Measurements from ENCODE around the gene LRMDA.

Gene LRMDA

GRCh38 chr10:75508814-75509306 is 77.4 kb downstream of the LRMDA start:
- no peaks in the 10 kb centered on the region for H3K9me3 ChIP-seq (ENCODE audit: control insufficient read depth, insufficient read depth, low read depth, low read length)
- no peaks in the 10 kb centered on the region for H3K36me3 ChIP-seq (ENCODE audit: control insufficient read depth in 2 of 2, insufficient read depth in 1 of 2, low read length in 2 of 2)
- no peak overlapping the region for H3K4me3 ChIP-seq (ENCODE audit: low read depth, low read length)
- ChIA-PET POLR2A (interaction anchor here (1.8 kb wide), 1 partner anchor 107 kb away, joined by 11 read pairs; the partner anchor contains the start of gene ZNF503), CTCF (no interaction called here)
- H3K27ac ChIP-seq (ENCODE audit: extremely low read depth, low read depth, low read length) = peak overlapping the region; percentile 90
- H3K4me1 ChIP-seq (ENCODE audit: control insufficient read depth, insufficient read depth, low read length) = peaks cover 31% of the 10 kb centered on the region
- TF ChIP-seq GLIS1 (tag by site-specific recombination; IDR thresholded peaks at IDR 0.05) (peak; percentile 60), KLF7 (tag by site-specific recombination; IDR thresholded peaks at IDR 0.05; ENCODE audit: borderline replicate concordance) (peak; percentile 59; the same call in 1 of the 2 replicates), FEZF1 (tag by site-specific recombination; IDR thresholded peaks at IDR 0.05) (peak; percentile 92), AEBP2 (tag by site-specific recombination; IDR thresholded peaks at IDR 0.05; ENCODE audit: borderline replicate concordance) (no peak), ZNF404 (tag by site-specific recombination; IDR thresholded peaks at IDR 0.05) (0 out of 2 replicates have a peak, but pooled peaks have one; percentile 5), ZNF670 (tag by site-specific recombination; IDR thresholded peaks at IDR 0.05; ENCODE audit: low read depth) (no peak), OSR2 (tag by site-specific recombination; IDR thresholded peaks at IDR 0.05) (peak; percentile 84), KLF1 (tag by site-specific recombination; IDR thresholded peaks at IDR 0.05) (peak; percentile 60), ZNF24 (tag by site-specific recombination; IDR thresholded peaks at IDR 0.05) (no peak), ZBTB1 (tag by site-specific recombination; IDR thresholded peaks at IDR 0.05) (no peak), ZNF391 (tag by site-specific recombination; IDR thresholded peaks at IDR 0.05; ENCODE audit: borderline replicate concordance, low read depth) (no peak), ZNF280C (tag by site-specific recombination; IDR thresholded peaks at IDR 0.05) (no peak), ZNF449 (tag by site-specific recombination; IDR thresholded peaks at IDR 0.05) (0 out of 2 replicates have a peak, but pooled peaks have one; percentile 31), ZNF341 (tag by site-specific recombination; IDR thresholded peaks at IDR 0.05; ENCODE audit: low read depth) (no peak; the same call in 1 of the 2 replicates), HIC1 (tag by site-specific recombination; IDR thresholded peaks at IDR 0.05) (no peak), ZNF132 (tag by site-specific recombination; IDR thresholded peaks at IDR 0.05; ENCODE audit: borderline replicate concordance) (no peak), ZBTB44 (tag by site-specific recombination; IDR thresholded peaks at IDR 0.05) (peak; percentile 14; the same call in 1 of the 2 replicates), ZNF214 (tag by site-specific recombination; IDR thresholded peaks at IDR 0.05; ENCODE audit: borderline replicate concordance) (no peak), ZNF140 (tag by site-specific recombination; IDR thresholded peaks at IDR 0.05) (no peak), ZBTB8A (tag by site-specific recombination; IDR thresholded peaks at IDR 0.05) (peak; percentile 71), ZNF423 (tag by site-specific recombination; IDR thresholded peaks at IDR 0.05) (no peak), ZNF624 (tag by site-specific recombination; IDR thresholded peaks at IDR 0.05) (no peak), PRDM4 (tag by site-specific recombination; IDR thresholded peaks at IDR 0.05) (peak; percentile 88), ZFP37 (tag by site-specific recombination; IDR thresholded peaks at IDR 0.05) (no peak; the same call in 1 of the 2 replicates), ZEB2 (tag by site-specific recombination; IDR thresholded peaks at IDR 0.05) (peak; percentile 52; the same call in 1 of the 2 replicates), ZNF610 (tag by site-specific recombination; IDR thresholded peaks at IDR 0.05; ENCODE audit: borderline replicate concordance) (no peak; the same call in 1 of the 2 replicates), GFI1B (tag by site-specific recombination; IDR thresholded peaks at IDR 0.05) (peak; percentile 65; the same call in 1 of the 2 replicates)
